Neuron (in vitro differentiated cells): ENCODE data around the gene DLGAP3.

ENCODE experiments used
- H2AFZ ChIP-seq: one replicate; pipeline ENCODE4 v1.6.1; 2013; ENCODE audit warnings: low read depth, mild to moderate bottlenecking, inconsistent platforms, low read length, moderate library complexity
- H3K27me3 ChIP-seq: one replicate; pipeline ENCODE4 v1.6.1; 2013; ENCODE audit warnings: low read length; ENCODE audit not compliant: insufficient read depth
- H3K36me3 ChIP-seq: one replicate; pipeline ENCODE4 v1.6.1; 2013; ENCODE audit warnings: low read length; ENCODE audit not compliant: insufficient read depth
- H3K4me1 ChIP-seq: one replicate; pipeline ENCODE4 v1.6.1; 2013; ENCODE audit warnings: low read length; ENCODE audit not compliant: insufficient read depth
- H3K4me3 ChIP-seq: 2 replicates; pipeline ENCODE4 v1.5.1; 2013; ENCODE audit warnings: mild to moderate bottlenecking, low read length, moderate library complexity
- H3K9me3 ChIP-seq: one replicate; pipeline ENCODE4 v1.6.1; 2013; ENCODE audit warnings: low read length

The DLGAP3 gene

DNA sequence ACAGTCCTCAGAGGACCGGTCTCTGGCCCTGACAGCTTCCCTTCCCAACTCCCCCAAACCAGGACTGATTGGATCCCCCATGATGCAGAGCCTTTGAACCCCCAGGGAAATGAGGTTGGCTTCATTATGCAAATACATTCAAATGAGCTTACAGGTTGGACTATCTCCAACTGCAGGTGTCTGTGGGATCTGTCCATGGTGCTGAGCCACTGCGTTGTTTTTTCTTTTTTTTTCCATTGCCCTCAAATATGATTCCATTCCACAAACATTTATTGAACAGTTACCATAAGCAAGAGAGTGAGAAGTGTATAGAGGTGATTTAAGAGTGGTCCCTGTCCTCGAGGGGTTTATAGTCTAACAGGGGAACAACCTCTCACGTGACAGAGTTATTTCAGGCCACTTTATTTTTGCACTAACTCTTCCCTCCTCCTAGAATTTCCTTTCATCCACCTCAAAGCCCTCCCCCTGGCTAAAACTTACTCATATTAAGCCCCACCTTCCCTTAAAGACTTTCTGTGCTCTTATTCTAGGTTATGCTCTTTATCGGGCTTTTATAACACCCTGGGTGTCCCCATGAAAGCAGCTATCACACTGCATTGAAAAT lies 21.9 kb downstream of the DLGAP3 start:
- Histone ChIP-seq H3K27me3 (no peaks in the 10 kb centered on the region), H3K36me3 (no peaks in the 10 kb centered on the region), H2AFZ (no peak overlapping the region), H3K9me3 (no peaks in the 10 kb centered on the region), H3K4me1 (peaks cover 8% of the 10 kb centered on the region), H3K4me3 (no peak overlapping the region)

DNA sequence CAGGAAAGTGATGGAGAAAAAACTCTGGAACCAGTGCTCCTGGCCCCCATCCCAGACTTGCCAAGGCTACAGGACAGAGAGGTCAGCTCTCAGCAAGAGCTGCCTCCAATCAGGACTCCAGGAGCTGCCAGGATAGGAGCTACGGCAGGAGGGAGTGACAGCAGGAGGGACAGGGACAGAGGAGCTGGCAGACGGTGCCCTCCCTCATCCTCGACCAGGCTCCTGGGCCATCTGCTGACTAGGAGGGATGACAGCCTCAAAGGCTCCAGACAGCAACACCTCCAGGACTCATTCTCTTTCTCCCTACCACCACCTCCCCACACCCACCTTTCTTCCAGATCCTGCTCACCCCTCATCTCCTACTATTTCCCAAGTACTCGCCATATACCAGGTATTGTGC lies 22.7 kb downstream of the DLGAP3 start:
- Histone ChIP-seq H3K4me1 (peaks cover 8% of the 10 kb centered on the region), H3K9me3 (no peaks in the 10 kb centered on the region), H3K4me3 (no peak overlapping the region), H2AFZ (no peak overlapping the region), H3K36me3 (no peaks in the 10 kb centered on the region), H3K27me3 (no peaks in the 10 kb centered on the region)

DNA sequence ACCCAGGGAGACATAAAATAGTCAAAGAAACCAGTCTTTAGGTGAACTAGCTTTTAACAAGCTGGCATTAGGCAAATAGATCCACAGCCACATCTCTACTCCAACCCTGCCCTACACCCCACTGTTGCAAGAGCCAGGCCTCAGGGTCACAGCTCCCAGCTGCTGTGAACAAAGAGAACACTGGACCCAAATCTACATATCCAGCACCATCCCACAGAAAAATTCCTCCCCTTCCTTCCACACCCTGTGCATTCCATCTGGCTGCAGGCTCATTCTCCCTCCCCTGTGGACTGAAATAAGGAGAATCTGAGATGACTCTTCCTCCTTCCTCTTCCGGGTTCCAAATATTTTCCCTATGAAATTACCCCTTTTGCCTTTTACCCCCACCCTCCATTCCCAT lies 23.2 kb downstream of the DLGAP3 start:
- no peaks in the 10 kb centered on the region for H3K27me3 ChIP-seq
- peaks cover 8% of the 10 kb centered on the region for H3K4me1 ChIP-seq
- H3K4me3 ChIP-seq = no peak overlapping the region
- no peak overlapping the region for H2AFZ ChIP-seq
- no peaks in the 10 kb centered on the region for H3K9me3 ChIP-seq
- H3K36me3 ChIP-seq = no peaks in the 10 kb centered on the region

DNA sequence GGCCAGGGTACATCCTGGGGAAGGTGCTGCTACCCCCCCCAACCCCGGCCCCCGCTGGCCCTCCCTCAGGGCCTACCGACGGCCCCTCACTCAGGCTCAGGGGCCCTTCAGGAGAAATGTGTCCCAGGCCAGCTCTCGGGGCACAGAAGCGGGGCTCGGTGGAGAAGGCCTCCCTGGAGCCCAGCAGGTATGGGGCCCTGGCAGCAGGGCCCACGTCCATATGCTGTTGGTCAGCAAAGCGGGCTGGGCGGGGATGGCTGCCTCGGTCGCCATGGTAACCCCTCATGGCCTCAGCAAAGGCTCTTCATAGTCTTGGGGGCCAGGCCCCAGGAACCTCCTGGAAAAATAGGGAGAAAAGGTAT lies 24.4 kb downstream of the DLGAP3 start:
- Histone ChIP-seq H3K9me3 (no peaks in the 10 kb centered on the region), H3K4me3 (no peak overlapping the region), H3K36me3 (no peaks in the 10 kb centered on the region), H3K4me1 (peaks cover 8% of the 10 kb centered on the region), H3K27me3 (no peaks in the 10 kb centered on the region), H2AFZ (no peak overlapping the region)

DNA sequence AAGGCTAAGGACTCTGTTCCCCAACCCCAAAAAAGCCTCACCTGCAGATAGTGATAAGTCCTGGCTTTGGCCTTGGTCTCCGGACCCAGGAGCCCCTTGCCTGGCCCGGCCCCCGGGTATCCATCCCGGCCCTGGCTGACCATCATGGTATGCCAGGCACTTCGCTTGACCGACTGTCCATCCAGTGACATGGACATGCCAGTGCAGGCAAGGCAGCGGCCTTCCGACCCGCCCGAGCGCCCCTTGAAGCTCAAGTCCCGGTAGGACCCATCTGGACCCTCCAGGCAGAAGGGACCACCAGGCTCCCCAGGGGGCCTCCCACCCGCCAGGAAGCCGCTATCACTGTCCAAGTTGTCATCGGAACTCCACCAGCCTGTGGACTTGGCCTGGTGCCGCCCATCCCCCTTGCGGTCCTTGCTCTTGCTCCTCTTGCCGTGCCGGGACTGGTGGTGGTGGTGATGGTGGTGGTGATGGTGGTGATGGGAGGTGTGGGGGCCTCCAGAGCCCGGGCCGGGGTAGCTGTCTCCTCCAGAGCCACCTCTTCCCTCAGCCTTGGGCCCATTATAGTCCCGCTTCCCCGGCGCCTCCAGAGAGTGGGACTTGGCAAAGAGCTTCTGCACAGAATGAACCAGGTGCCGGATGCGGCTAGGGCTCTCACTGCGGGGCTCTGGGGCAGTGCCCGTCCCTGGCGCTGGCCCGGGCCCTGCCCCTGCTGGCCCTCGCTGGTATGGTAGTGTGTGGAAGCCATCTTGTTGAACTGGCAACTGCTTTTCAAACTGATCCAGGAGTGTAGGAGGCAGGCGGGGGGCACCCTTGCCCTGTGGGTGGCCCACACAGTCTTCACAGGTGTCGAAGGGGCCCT lies 25.0 kb downstream of the DLGAP3 start:
- peaks cover 8% of the 10 kb centered on the region for H3K4me1 ChIP-seq
- no peak overlapping the region for H3K4me3 ChIP-seq
- H3K36me3 ChIP-seq = no peaks in the 10 kb centered on the region
- H3K27me3 ChIP-seq = no peaks in the 10 kb centered on the region
- H3K9me3 ChIP-seq = no peaks in the 10 kb centered on the region
- no peak overlapping the region for H2AFZ ChIP-seq

DNA sequence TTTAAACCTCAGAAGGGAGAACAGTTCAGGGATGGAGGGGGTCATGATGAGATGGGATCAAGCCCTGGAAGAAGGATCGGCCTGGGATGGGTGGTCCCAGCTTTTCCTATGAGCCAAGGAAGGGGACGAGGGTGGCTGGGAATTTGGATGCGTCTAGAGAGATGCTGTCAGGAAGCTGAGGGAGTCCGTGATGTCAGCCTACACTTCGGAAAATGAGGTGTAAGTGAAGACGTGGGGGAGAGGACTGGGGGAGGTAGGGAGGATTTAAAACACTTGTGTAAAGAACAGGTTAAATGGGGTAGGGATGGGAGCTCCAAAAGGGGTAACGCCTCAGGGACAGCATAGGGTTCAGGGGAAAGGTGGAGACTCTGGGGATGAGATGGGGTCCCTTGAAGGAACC lies 27.5 kb downstream of the DLGAP3 start:
- Histone ChIP-seq H3K9me3 (no peaks in the 10 kb centered on the region), H3K4me3 (no peak overlapping the region), H3K4me1 (peaks cover 8% of the 10 kb centered on the region), H2AFZ (no peak overlapping the region), H3K36me3 (no peaks in the 10 kb centered on the region), H3K27me3 (no peaks in the 10 kb centered on the region)

DNA sequence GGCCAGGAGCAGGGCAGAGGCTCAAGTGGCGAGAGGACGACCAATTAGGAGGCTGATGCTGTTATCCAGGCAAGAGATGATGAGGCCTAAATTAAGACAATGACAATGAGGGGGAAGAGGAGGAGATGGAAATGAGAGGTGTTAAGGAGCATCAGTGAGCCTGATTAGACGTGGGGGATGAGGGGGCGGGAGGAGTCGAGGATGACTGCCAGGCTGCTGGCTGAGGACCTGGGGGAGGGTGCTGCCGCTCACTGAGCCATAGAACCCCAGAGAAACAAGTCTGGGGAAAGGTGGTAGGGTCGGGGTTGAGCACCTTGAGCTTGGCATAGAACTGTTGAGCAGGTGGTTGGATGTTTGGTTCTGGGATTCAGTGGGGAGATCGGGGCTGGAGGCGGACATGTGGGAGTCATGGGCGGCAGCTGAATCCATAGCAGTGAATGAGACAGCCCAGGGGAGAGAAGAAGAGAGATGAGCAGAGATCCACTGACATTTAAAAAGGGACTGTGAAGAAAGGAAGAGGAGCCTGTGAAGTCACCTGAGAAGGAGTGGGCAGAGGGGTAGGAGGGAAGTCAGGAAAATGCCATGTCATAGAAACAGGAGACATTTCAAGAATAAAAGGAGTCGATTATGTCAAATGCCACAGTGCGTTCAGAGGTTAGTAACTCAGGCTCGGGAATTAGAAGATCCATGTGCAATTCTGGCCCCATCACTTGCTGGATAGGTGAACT lies 28.5 kb downstream of the DLGAP3 start:
- H3K9me3 ChIP-seq = no peaks in the 10 kb centered on the region
- no peak overlapping the region for H3K4me3 ChIP-seq
- H3K4me1 ChIP-seq = no peaks in the 10 kb centered on the region
- no peaks in the 10 kb centered on the region for H3K27me3 ChIP-seq
- no peaks in the 10 kb centered on the region for H3K36me3 ChIP-seq
- no peak overlapping the region for H2AFZ ChIP-seq

DNA sequence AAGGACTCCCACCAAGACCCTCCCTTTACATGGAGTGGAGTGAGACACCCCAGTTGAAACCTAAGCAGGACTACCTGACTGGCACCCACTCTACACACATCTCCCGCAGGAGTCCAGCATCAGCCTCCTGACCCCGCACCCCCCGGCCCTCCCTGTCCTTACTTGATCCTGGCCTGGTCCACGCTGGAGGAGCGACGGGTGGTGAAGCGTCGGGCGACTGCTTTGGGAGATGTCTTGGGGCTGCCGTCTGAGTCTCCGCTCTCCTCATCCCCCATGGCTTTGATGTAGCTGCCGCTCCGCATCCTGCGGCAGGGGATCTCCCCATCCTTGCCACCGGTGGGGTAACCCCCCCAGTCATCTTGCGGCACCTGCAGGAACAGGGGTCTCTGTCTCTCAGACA lies 29.5 kb downstream of the DLGAP3 start:
- Histone ChIP-seq H2AFZ (no peak overlapping the region), H3K4me3 (no peak overlapping the region), H3K4me1 (no peaks in the 10 kb centered on the region), H3K36me3 (no peaks in the 10 kb centered on the region), H3K27me3 (no peaks in the 10 kb centered on the region), H3K9me3 (no peaks in the 10 kb centered on the region)

DNA sequence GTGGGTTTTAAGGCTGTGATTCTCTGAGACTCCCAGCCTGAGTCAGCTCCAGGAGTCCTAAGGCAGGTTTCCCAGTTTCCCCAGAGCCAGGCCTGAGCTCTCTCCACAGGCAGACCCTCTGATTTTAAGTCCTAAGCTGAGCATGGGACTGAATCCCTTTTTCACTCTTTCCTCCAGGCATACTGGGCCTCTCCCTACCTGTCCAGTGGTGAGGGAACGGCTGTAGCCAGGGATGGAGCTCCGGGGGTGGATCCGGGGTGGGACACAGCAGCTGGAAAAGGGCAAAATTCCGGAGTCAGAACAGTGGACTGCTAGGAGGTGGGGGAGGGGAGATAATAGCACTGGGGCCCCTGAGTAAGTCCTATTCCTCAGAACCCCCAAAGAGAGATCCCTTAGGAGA lies 30.0 kb downstream of the DLGAP3 start:
- no peaks in the 10 kb centered on the region for H3K9me3 ChIP-seq
- H3K27me3 ChIP-seq = no peaks in the 10 kb centered on the region
- H3K4me1 ChIP-seq = no peaks in the 10 kb centered on the region

DNA sequence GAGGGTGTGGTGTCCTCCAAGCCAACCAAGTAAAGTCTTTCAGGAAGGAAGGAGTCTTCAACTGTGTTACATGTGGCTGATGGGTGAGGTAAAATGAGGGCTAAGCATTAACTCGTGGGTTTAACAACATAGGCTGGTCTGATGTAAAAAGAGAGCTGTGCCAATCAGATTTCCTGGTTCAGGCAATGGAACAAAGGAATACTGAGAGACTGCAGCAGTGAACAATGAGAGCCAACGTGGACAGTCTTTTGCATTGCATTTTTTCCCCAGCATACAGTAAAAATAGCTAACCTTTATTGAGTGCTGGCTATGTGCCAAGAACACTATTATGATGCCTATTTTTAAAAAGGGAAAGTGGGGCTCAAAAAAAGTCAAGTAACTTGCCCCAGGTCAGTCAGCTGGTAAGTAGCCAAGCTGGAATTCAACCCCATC lies 31.1 kb downstream of the DLGAP3 start:
- Histone ChIP-seq H3K9me3 (no peaks in the 10 kb centered on the region), H3K27me3 (no peaks in the 10 kb centered on the region), H3K36me3 (no peaks in the 10 kb centered on the region), H2AFZ (no peak overlapping the region), H3K4me3 (no peak overlapping the region), H3K4me1 (no peaks in the 10 kb centered on the region)

More for the DNA sequence above, 30.0 kb downstream of the DLGAP3 start:
- H3K36me3 ChIP-seq = no peaks in the 10 kb centered on the region
- H2AFZ ChIP-seq = no peak overlapping the region
- no peak overlapping the region for H3K4me3 ChIP-seq

DNA sequence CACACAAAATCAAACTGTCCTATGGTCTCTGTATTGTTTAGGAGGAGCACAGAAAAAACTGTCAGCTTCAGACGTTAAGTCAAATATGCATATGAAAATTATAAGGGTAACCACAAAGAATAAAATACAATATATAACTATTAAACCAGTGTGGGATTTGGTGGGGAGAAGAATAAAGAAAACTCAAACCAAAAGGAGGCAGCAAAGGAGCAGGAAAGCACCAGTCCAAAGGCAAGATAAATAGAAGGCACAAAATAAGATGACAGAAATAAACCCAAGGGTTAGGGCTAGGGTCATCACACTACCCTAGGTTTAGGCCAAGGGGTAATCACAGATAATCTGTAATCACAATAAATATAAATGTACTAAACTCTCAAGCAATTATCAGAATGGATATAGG lies 32.8 kb downstream of the DLGAP3 start:
- Histone ChIP-seq H3K9me3 (peaks cover 3% of the 10 kb centered on the region), H2AFZ (no peak overlapping the region)

DNA sequence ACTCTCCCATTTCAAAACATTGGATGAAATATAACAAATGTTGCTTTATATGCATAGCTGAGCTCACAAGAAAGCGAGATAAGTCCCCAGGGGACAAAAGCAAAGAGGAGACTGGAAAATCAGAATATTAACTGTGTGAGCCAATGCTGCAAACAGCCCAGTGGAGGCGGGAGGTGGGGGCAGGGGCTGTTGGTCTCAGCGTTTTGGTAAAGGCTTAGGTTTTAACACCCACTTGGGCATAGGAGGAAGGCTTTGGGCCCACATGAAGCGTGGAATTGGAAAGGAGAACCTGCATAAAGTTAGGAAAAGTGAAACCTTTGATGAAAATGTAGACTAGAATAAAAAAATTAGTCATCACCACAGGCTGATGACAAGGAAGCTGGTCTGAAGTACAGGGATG lies 39.7 kb downstream of the DLGAP3 start:
- no peaks in the 10 kb centered on the region for H3K27me3 ChIP-seq
- no peak overlapping the region for H3K4me3 ChIP-seq
- no peaks in the 10 kb centered on the region for H3K4me1 ChIP-seq
- no peaks in the 10 kb centered on the region for H3K36me3 ChIP-seq
- no peak overlapping the region for H2AFZ ChIP-seq
- peaks cover 3% of the 10 kb centered on the region for H3K9me3 ChIP-seq

More for the DNA sequence above, 32.8 kb downstream of the DLGAP3 start:
- Histone ChIP-seq H3K4me1 (no peaks in the 10 kb centered on the region), H3K36me3 (no peaks in the 10 kb centered on the region), H3K4me3 (no peak overlapping the region), H3K27me3 (no peaks in the 10 kb centered on the region)

DNA sequence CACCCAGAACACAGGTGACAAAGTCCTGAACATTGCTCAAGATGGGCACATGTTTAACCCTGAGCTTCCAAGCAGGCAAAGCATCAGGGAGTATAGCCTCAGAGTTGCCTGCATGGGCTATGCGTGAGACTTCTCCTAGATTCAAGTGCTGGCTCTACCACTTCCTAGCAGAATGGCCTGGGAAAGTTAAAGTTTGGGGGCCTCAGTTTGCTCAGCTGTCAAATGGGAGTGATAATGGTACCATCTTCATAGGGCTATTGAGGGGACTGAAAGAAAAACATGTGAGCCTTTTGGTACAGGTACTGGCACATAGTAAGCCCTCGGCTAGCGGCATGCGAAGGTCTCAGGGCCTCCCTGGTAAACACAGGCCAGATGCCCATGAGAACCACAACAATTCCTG lies 41.9 kb downstream of the DLGAP3 start:
- H3K9me3 ChIP-seq = peaks cover 3% of the 10 kb centered on the region
- no peak overlapping the region for H3K4me3 ChIP-seq
- H2AFZ ChIP-seq = no peak overlapping the region
- no peaks in the 10 kb centered on the region for H3K36me3 ChIP-seq
- H3K4me1 ChIP-seq = no peaks in the 10 kb centered on the region
- no peaks in the 10 kb centered on the region for H3K27me3 ChIP-seq
